Brain pericyte (primary cell): ENCODE data around the gene SIPA1L2.
"Not testable (repeated sequence)": the region's sequence is repeated elsewhere in the genome, so short reads cannot be mapped to it uniquely, and the experiment has no call there.

Experiments used
- DNase-seq: peaks from one replicate; pipeline ENCODE4 v3.0.0-alpha.2; 2012; ENCODE audit warnings: low read depth, low spot score

Gene SIPA1L2

DNA sequence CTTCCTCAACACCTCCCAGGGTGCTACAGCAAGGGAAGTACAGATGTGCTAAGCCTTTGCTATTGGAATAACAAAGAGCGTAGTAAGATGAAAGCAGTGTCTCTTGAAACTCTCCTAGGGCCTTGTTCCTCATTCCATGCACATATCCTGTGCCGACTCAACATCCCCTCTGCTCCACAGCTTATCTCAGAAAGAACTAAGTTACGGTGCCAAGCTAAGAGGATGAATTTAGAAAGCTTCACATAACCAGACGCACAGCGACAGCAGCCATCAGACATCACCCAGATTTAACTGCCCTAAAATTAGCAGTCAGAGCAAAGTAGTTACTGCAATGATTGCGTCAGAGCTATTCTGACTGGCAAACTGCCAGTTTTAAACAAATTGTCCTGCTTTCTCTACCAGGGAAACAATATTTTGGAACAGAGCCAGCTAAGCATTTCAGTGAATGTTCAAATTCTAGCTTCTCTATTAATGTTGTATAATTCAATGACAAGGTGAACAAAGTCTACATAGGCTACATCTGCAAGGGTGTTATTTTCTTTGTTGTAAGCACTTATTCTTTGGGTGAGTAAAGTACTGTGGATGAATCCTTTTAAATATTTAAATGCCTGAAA, 9.5 kb downstream of the SIPA1L2 start:
- no peak for DNase-seq

DNA sequence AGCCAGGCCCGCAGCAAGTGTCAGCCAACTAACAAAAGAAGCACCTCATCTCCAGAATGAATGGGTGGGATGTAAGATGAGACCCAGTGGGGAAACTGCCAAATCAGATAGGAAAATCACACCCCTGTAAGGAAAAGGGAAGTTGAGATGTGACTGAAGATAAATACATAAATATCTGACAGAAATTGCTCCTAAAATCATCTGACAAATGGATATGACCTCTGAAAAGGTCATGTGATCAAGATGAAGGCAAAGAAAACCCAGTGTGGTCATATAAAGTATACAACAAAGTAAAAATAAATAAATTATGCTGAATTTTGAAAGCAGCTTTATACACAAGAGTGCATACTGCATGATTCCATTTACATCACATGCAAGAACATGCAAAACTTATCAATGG, 12.7 kb downstream of the SIPA1L2 start:
- no peak for DNase-seq

- DNase-seq: no peak
Observed at GRCh38 chr1:232615306-232615800, 14.6 kb downstream of the SIPA1L2 start.

DNA sequence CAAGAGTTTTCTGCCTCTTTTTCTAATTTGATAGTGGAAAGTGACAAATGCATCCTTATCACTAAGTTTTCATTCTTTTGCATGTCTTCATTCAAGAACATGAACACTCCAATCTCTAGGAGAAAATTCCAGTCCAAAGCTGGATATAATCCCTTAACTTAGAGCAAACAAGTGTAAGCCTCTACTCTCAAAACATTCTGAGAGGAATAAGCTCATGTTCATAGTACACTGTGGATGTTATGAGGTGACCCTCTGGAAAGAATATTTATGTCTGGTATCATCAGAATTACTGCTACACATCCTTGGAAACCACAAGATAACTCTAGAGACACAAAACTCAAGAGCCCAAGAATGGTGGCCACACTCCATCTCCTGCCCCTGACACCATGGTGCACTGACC, 15.1 kb downstream of the SIPA1L2 start:
- DNase-seq: no peak

GRCh38 chr1:232613752-232614381, 16.1 kb downstream of the SIPA1L2 start:
- peak; percentile 55 for DNase-seq

GRCh38 chr1:232612836-232613235, 17.1 kb downstream of the SIPA1L2 start:
- DNase-seq: not testable (repeated sequence)

GRCh38 chr1:232611834-232612233, 18.1 kb downstream of the SIPA1L2 start:
- DNase-seq: no peak

- DNase-seq: not testable (repeated sequence)
Observed at GRCh38 chr1:232610902-232611745, 18.8 kb downstream of the SIPA1L2 start.

- DNase-seq: no peak
Observed at GRCh38 chr1:232610192-232610901, 19.6 kb downstream of the SIPA1L2 start.

DNA sequence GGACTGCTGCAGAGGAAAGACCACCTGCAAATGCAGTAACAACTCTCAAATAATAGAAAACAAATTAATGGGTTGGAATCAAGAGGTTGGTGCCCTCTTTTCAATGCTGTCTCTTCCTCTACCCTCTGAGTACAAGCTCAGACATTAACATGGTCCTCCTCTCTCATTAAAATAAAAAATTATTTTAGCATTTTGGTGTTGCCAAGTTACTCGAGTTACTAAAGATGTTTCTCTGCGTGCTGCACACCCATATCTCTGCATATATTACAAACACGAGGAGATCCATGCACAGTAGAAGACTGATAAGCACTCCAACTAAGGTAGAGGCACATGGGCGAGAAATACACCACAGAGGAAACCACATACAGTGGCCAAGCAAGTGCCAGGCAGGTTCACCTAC, 21.5 kb downstream of the SIPA1L2 start:
- DNase-seq: no peak

- no peak for DNase-seq
Observed at GRCh38 chr1:232602622-232603021, 27.3 kb downstream of the SIPA1L2 start.

DNA sequence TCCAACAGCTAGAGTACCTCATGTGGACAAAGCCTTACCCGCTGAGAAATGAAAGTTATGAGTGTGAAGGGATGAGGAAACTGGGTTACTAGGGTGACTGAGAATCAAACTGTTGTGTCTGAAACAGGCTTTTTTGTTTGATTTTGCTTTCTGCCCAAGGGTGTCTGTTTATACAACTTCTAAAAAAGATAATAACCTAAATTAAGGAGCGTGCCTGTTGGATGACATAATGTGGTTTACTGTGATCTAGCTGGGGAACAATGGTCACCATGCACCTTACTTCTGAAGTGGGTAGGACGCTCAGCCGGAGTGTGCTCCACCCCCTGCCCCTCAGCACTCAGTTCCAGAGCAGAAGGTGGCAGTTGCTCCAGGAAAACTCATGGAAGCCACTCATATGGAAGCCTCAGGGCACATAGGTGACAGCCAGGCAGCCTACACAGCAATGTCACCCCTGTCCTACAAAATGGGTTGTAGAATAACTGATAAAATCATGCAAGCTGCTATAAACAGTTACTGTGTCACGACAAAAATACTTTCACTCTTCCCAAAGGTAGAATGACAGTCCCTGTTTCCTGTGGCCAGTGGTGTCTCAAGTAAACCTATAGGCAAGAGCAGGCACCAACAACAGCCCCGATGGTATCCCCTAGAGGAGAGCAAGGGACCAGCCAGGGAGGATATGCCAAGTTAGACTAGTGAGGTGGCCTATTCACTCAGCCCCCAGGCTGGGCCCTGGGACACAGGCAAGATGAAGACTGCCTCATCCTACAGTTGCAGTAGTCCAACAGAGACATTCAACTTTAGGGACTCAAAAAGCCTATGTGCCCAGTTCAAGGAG, 29.3 kb downstream of the SIPA1L2 start:
- no peak for DNase-seq

GRCh38 chr1:232599178-232600041, 30.5 kb downstream of the SIPA1L2 start:
- DNase-seq: no peak

DNA sequence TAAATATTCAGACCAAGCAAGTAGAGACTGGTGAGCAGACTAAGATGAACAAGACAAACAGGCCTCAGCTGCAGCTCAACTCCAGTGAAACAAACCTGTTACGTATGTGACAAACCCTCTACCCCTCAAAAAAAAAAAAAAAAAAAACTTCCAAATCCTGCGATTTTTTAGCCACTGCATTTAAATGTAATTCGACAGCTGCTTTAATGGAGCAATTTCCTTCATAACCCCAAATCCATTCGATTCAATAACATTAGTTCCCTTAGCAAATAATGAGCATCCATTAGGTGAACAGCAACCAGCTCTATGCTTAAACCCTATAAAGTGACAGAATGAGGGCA, 31.1 kb downstream of the SIPA1L2 start:
- DNase-seq: no peak

- no peak for DNase-seq
Observed at GRCh38 chr1:232598133-232598532, 31.8 kb downstream of the SIPA1L2 start.

- DNase-seq: no peak
Observed at GRCh38 chr1:232597721-232598120, 32.2 kb downstream of the SIPA1L2 start.

DNA sequence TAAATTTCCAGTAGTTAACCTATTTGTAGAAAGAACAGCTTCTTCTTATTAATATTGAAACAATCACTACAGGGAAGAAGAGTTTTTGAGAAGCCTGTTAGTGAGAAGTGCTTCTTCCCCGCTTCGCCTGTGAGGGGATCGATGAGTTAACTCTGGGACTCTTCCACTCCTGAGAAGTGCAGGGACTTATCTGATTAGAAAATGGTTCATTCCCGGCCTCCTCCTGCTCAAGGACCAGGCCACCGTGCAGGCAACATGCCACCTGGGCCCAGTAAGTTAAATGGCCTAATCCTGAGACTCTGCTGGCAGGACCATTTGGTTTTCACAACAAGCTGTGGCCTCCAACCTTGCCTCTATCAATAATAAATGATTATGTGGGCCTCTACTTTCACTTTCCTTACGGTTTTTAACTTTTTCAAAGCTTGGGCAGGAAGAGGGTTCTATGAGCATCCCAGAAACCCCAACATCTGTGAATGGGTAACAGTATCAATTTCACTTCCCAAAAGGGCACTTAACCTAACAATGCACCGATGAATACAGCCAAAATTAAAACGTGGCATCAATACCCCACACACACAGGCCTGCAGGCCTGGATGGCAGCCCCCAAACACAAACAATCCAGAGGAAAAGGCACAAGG, 33.1 kb downstream of the SIPA1L2 start:
- DNase-seq: no peak

- DNase-seq: no peak
Observed at GRCh38 chr1:232594768-232595698, 34.9 kb downstream of the SIPA1L2 start.
